Activated T-cell treated with anti-CD3 and anti-CD28 coated beads, Interleukin-2, amount 50 U/mL, for 72 hours (primary cell): ENCODE measurements around the gene DHX34. TPM values are rescaled to one million over a fixed set of nuclear protein-coding genes. Genes with fewer than 3 reads are reported as not detected.
"Not testable (repeated sequence)": the region's sequence is repeated elsewhere in the genome, so short reads cannot be mapped to it uniquely, and the experiment has no call there.

Experiments used
- ATAC-seq, 2 donors: fragments of 150-1000 bp; cut with Tn5 transposase; replicated peaks in 1 of 2; 2 replicates each; pipeline ENCODE4 v1.10.0; 2021; ENCODE audit warnings: moderate library complexity in 2 of 2, mild to moderate bottlenecking in 1 of 2
- DNase-seq, 2 donors: peaks; one replicate each; pipeline ENCODE4 v3.0.0; 2021 to 2022; ENCODE audit warnings: mixed read lengths in 1 of 2
- H3K27ac Mint-ChIP-seq: one replicate; pipeline ENCODE4 v1.8.0; 2022; ENCODE audit warnings: mild to moderate bottlenecking, moderate library complexity, mixed read lengths
- H3K27me3 Mint-ChIP-seq: one replicate; pipeline ENCODE4 v1.8.0; 2022; ENCODE audit warnings: low read depth, mixed read lengths
- H3K36me3 Mint-ChIP-seq, 2 donors: one replicate each; pipeline ENCODE4 v1.8.0; 2022; ENCODE audit warnings: mixed read lengths in 2 of 2, mild to moderate bottlenecking in 1 of 2; ENCODE audit not compliant: insufficient read depth in 2 of 2
- H3K4me1 Mint-ChIP-seq: one replicate; pipeline ENCODE4 v1.8.0; 2022; ENCODE audit warnings: low read depth, mixed read lengths
- H3K4me3 Mint-ChIP-seq, 2 donors: one replicate each; pipeline ENCODE4 v1.8.0; 2022; ENCODE audit warnings: mild to moderate bottlenecking in 2 of 2, mixed read lengths in 2 of 2, moderate library complexity in 2 of 2
- H3K9me3 Mint-ChIP-seq, 2 donors: one replicate each; pipeline ENCODE4 v1.8.0; 2022; ENCODE audit warnings: mixed read lengths in 2 of 2
- total RNA-seq, 2 donors: library from RNA; stranded (reverse); gene quantifications; one replicate each; pipeline ENCODE4 v1.2.3, GENCODE V29; 2022

The DHX34 gene
- total RNA-seq = 10 to 100 TPM in 1 of 2 donors, 1 to 10 TPM in 1; 9.4 to 11.8 TPM

- Mint-ChIP-seq H3K27ac (peak within 1 kb of the TSS; percentile 89), H3K4me1 (peaks cover 47% of the 10 kb centered on the region), H3K9me3 (peaks cover 0 to 2% of the 10 kb centered on the region in 2 donors), H3K4me3 (peak within 1 kb of the TSS; percentile 90 to 98), H3K36me3 (peaks cover 6 to 9% of the 10 kb centered on the region in 2 donors), H3K27me3 (no peaks in the 10 kb centered on the region)
- peak; percentile 99 for DNase-seq
- peak; percentile 98 for ATAC-seq
These were observed at the start of gene DHX34 for GRCh38 chr19:47348819-47349795. Gene DHX34, plus strand, starts transcription at chr19:47349315. Its CDS starts 3,716 bp downstream, at chr19:47353031.

DNA sequence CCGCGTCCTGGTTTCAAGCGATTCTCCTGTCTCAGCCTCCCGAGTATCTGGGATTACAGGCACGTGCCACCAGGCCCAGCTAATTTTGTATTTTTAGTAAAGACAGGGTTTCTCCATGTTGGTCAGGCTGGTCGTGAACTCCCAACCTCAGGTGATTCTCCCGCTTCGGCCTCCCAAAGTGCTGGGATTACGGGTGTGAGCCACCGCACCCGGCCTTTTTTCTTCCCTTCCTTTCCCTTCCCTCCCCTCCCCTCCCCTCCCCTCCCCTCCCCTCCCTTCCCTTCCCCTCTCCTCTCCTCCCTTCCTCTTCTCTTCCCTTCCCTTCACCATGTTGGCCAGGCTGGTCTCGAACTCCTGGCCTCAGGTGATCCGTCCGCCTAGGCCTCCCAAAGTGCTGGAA lies 48.2 kb upstream of the DHX34 start:
- peaks cover 25% of the 10 kb centered on the region for H3K4me1 Mint-ChIP-seq
- not testable (repeated sequence) for ATAC-seq, H3K9me3 Mint-ChIP-seq, H3K27me3 Mint-ChIP-seq, H3K27ac Mint-ChIP-seq, H3K36me3 Mint-ChIP-seq, H3K4me3 Mint-ChIP-seq, DNase-seq

- DNase-seq (no peak), ATAC-seq (no peak)
- Mint-ChIP-seq H3K36me3 (no peaks in the 10 kb centered on the region), H3K4me1 (peaks cover 13% of the 10 kb centered on the region), H3K4me3 (no peak overlapping the region), H3K27ac (no peak overlapping the region), H3K9me3 (no peaks in the 10 kb centered on the region), H3K27me3 (no peaks in the 10 kb centered on the region)
These were observed 46.9 kb upstream of the DHX34 start for GRCh38 chr19:47302249-47302648.

DNA sequence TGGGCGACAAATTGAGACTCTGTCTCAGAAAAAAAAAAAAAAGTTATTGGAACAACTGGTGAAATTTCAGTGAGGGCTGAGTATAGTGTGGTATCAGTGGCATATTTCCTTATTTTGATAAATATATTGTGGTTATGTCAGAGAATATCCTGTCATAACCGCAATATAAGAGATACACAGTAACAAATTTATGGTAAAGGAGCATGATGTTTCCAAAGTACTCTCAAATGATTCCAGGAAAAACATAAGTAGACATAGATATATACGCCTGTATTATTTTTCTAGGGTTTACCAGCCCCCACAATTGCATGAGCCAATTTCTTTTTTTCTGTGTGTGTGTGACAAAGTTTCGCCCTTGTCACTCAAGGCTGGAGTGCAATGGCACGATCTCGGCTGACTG lies 45.1 kb upstream of the DHX34 start:
- DNase-seq (no peak), ATAC-seq (no peak)
- Mint-ChIP-seq H3K9me3 (no peaks in the 10 kb centered on the region), H3K4me3 (no peak overlapping the region), H3K36me3 (no peaks in the 10 kb centered on the region), H3K27ac (no peak overlapping the region), H3K27me3 (no peaks in the 10 kb centered on the region), H3K4me1 (peaks cover 13% of the 10 kb centered on the region)

GRCh38 chr19:47305309-47305751 lies 43.8 kb upstream of the DHX34 start:
- Mint-ChIP-seq H3K36me3 (no peaks in the 10 kb centered on the region), H3K27ac (no peak overlapping the region), H3K27me3 (peaks cover 6% of the 10 kb centered on the region), H3K4me1 (peaks cover 10% of the 10 kb centered on the region), H3K9me3 (no peaks in the 10 kb centered on the region), H3K4me3 (peak overlapping the region in 1 of 2 donors; percentile 38)
- ATAC-seq = no peak
- peak; percentile 48 to 60 for DNase-seq

DNA sequence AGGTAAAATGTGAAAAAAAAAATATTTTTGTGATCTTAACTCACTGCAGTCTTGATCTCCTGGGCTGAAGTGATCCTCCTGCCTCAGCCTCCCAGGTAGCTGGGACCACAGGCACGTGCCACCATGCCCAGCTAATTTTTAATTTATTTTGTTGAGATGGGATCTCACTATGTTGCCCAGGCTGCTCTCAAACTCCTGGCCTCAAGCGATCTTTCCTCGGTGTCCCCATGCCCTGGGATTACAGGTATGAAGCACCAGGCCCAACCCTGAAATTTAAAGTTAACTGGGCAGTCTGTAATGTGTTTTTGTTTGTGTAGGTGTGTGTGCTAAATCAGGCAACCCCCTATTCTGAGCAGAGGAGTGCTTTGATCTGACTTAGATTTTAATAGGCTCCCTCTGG lies 42.8 kb upstream of the DHX34 start:
- Mint-ChIP-seq H3K27me3 (peaks cover 6% of the 10 kb centered on the region), H3K4me1 (peaks cover 6% of the 10 kb centered on the region), H3K36me3 (no peaks in the 10 kb centered on the region), H3K27ac (no peak overlapping the region), H3K4me3 (no peak overlapping the region), H3K9me3 (no peaks in the 10 kb centered on the region)
- DNase-seq = no peak
- ATAC-seq = no peak

- Mint-ChIP-seq H3K4me1 (peaks cover 6% of the 10 kb centered on the region), H3K27ac (no peak overlapping the region), H3K36me3 (no peaks in the 10 kb centered on the region), H3K9me3 (no peaks in the 10 kb centered on the region), H3K27me3 (peaks cover 6% of the 10 kb centered on the region), H3K4me3 (no peak overlapping the region)
- DNase-seq (no peak), ATAC-seq (no peak)
These were observed 40.1 kb upstream of the DHX34 start for GRCh38 chr19:47309038-47309437.

- Mint-ChIP-seq H3K36me3 (no peaks in the 10 kb centered on the region), H3K4me3 (no peak within 1 kb of the TSS), H3K4me1 (peaks cover 6% of the 10 kb centered on the region), H3K27me3 (peaks cover 6% of the 10 kb centered on the region), H3K9me3 (no peaks in the 10 kb centered on the region), H3K27ac (no peak within 1 kb of the TSS)
- DNase-seq (no peak), ATAC-seq (no peak)
These were observed 39.5 kb upstream of the DHX34 start, which contains the start of gene C5AR1 for GRCh38 chr19:47309608-47310007. Gene C5AR1, plus strand, starts transcription at chr19:47309861. Its CDS starts 35 bp downstream, at chr19:47309896.

GRCh38 chr19:47310323-47310722 lies 38.8 kb upstream of the DHX34 start:
- peaks cover 5% of the 10 kb centered on the region for H3K4me1 Mint-ChIP-seq
- peaks cover 6% of the 10 kb centered on the region for H3K27me3 Mint-ChIP-seq
- DNase-seq = no peak
- no peaks in the 10 kb centered on the region for H3K9me3 Mint-ChIP-seq
- H3K4me3 Mint-ChIP-seq = no peak overlapping the region
- no peak overlapping the region for H3K27ac Mint-ChIP-seq
- no peak for ATAC-seq
- no peaks in the 10 kb centered on the region for H3K36me3 Mint-ChIP-seq

DNA sequence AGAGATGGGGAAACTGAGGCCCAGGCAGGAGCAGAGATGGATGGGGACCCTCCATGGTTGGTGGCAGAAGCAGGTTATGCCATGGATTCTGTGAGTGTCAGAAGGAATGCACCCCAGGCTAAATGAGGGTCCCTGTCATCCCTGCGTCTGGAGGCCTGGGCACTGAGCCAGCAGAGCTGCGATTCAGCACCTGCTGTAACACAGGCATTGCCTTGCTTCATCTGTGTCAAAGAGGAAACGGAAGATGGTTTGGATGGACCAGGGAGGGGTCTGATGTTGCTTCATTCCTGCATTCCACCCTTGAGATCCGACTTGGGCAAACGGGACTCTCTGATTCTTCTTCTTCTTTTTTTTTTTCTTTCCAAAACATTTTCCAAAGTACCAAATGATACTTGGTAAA lies 38.3 kb upstream of the DHX34 start:
- ATAC-seq (no peak), DNase-seq (no peak)
- peaks cover 6% of the 10 kb centered on the region for H3K27me3 Mint-ChIP-seq
- H3K36me3 Mint-ChIP-seq = no peaks in the 10 kb centered on the region
- H3K9me3 Mint-ChIP-seq = no peaks in the 10 kb centered on the region
- H3K4me3 Mint-ChIP-seq = no peak overlapping the region
- peaks cover 7% of the 10 kb centered on the region for H3K4me1 Mint-ChIP-seq
- no peak overlapping the region for H3K27ac Mint-ChIP-seq

DNA sequence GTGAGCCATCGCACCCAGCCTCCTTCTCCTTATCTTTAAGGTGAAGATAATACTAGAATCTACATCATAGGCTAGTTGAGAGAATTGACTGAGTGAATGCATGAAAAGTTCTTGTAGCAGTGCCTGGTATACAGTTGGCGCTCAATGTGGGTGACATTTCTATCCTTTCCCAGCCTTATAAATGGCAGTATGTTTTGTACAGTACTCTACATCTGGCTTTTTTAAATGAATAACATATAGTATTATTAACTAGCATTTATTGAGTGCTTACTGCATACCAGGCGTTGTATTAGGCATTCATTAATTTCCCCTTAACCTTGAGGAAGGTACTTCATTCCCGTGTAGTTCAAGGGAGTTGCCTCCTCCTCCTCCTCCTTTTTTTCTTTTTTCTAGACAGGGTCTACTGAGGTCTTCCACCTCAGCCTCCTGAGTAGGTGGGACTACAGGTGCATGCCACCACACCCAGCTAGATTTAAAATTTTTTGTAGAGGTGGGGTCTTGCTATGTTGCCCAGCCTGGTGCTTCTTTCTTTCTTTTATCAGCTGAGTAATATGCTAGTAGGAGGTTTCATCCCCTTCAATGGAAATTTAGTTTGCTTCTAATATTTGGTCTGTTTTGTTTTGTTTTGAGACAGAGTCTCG lies 36.6 kb upstream of the DHX34 start:
- no peak overlapping the region for H3K4me3 Mint-ChIP-seq
- no peak for ATAC-seq
- H3K36me3 Mint-ChIP-seq = no peaks in the 10 kb centered on the region
- no peak for DNase-seq
- peaks cover 7% of the 10 kb centered on the region for H3K4me1 Mint-ChIP-seq
- H3K27me3 Mint-ChIP-seq = peaks cover 6% of the 10 kb centered on the region
- H3K9me3 Mint-ChIP-seq = no peaks in the 10 kb centered on the region
- no peak overlapping the region for H3K27ac Mint-ChIP-seq

- no peaks in the 10 kb centered on the region for H3K36me3 Mint-ChIP-seq
- ATAC-seq = no peak
These were observed 35.3 kb upstream of the DHX34 start for GRCh38 chr19:47313754-47314295.

More at GRCh38 chr19:47313754-47314295, 35.3 kb upstream of the DHX34 start:
- no peak for DNase-seq
- no peak overlapping the region for H3K4me3 Mint-ChIP-seq
- H3K27me3 Mint-ChIP-seq = peaks cover 6% of the 10 kb centered on the region
- H3K27ac Mint-ChIP-seq = no peak overlapping the region
- peaks cover 7% of the 10 kb centered on the region for H3K4me1 Mint-ChIP-seq
- H3K9me3 Mint-ChIP-seq = no peaks in the 10 kb centered on the region
